ENCODE results near the gene ANKIB1.

DNA sequence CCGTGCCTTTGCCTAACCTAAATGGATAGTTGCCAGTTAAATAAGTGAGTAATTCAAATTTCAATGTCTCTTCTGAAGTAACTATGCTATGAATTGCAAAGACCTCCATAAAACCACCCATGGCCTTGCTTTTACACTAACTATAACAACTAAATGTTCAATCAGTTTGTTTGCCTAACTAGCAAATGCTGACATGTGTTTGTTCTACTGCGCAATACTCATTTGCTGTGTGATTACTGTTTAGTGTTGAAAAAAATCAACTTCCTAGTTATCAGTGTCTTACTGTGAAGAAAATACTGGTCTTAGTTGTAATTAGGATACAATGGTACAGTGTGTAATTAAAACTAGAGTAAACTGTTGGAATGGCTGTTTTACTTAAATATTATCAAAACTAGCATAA is 154.2 kb downstream of the ANKIB1 start:
- TF ChIP-seq POLR2A (IDR thresholded peaks at IDR 0.05): no peak
- TF ChIP-seq, protein P1, sequence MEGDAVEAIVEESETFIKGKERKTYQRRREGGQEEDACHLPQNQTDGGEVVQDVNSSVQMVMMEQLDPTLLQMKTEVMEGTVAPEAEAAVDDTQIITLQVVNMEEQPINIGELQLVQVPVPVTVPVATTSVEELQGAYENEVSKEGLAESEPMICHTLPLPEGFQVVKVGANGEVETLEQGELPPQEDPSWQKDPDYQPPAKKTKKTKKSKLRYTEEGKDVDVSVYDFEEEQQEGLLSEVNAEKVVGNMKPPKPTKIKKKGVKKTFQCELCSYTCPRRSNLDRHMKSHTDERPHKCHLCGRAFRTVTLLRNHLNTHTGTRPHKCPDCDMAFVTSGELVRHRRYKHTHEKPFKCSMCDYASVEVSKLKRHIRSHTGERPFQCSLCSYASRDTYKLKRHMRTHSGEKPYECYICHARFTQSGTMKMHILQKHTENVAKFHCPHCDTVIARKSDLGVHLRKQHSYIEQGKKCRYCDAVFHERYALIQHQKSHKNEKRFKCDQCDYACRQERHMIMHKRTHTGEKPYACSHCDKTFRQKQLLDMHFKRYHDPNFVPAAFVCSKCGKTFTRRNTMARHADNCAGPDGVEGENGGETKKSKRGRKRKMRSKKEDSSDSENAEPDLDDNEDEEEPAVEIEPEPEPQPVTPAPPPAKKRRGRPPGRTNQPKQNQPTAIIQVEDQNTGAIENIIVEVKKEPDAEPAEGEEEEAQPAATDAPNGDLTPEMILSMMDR (IDR thresholded peaks at IDR 0.05): no peak
- TF ChIP-seq POLR2AphosphoS5 (IDR thresholded peaks at IDR 0.05): no peak

Measured in suprapubic skin (tissue), 4 donors.